ENCODE data around the gene KIAA1614. TPM values are rescaled to one million over a fixed set of nuclear protein-coding genes. Genes with fewer than 3 reads are reported as not detected.

The KIAA1614 gene
- polyA plus RNA-seq, 1 of the 3 experiments (the other 2 are of a cell fraction): 1.1 TPM

- Histone ChIP-seq H3K4me1 (ENCODE audit: control insufficient read depth in 1 of 2, insufficient read depth in 2 of 2, low read depth in 1 of 2, low read length in 1 of 2) (peaks cover 12 to 39% of the 10 kb centered on the region in 2 experiments; a peak in 3 of 4 replicates), H3K36me3 (replicated peaks in 1 of 2; ENCODE audit: control insufficient read depth in 1 of 2, insufficient read depth in 2 of 2, low read length in 1 of 2) (no peaks in the 10 kb centered on the region), H3K4me2 (no peak overlapping the region), H3K79me2 (ENCODE audit: insufficient read depth) (no peaks in the 10 kb centered on the region), H4K20me1 (ENCODE audit: insufficient read depth) (no peaks in the 10 kb centered on the region), H3K27me3 (ENCODE audit: insufficient read depth) (no peaks in the 10 kb centered on the region), H3F3A (replicated peaks; ENCODE audit: insufficient read depth) (no peaks in the 10 kb centered on the region), H3K27ac (ENCODE audit: low read depth in 2 of 2, low read length in 1 of 2) (no peak overlapping the region), H3K9ac (no peak overlapping the region), H3K9me3 (no peaks in the 10 kb centered on the region), H3K4me3 (ENCODE audit: low read depth in 2 of 2, low read length in 1 of 2) (no peak overlapping the region), H3K9me2 (no peaks in the 10 kb centered on the region), H2AFZ (ENCODE audit: low read depth) (no peak overlapping the region)
- no peak for DNase-seq
- no peak for TF ChIP-seq JUND (IDR thresholded peaks at IDR 0.05)
- TF ChIP-seq SIN3A (IDR thresholded peaks at IDR 0.05; ENCODE audit: borderline replicate concordance, low read depth, low read length): no peak
- TF ChIP-seq, protein P1, sequence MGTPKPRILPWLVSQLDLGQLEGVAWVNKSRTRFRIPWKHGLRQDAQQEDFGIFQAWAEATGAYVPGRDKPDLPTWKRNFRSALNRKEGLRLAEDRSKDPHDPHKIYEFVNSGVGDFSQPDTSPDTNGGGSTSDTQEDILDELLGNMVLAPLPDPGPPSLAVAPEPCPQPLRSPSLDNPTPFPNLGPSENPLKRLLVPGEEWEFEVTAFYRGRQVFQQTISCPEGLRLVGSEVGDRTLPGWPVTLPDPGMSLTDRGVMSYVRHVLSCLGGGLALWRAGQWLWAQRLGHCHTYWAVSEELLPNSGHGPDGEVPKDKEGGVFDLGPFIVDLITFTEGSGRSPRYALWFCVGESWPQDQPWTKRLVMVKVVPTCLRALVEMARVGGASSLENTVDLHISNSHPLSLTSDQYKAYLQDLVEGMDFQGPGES (IDR thresholded peaks at IDR 0.05; ENCODE audit: low read depth, low read length): no peak
- TF ChIP-seq RCOR1 (IDR thresholded peaks at IDR 0.05; ENCODE audit: low read length): no peak
- TF ChIP-seq ELF1 (IDR thresholded peaks at IDR 0.05): no peak
- ChIA-PET CTCF (interaction anchor here (1.6 to 1.9 kb wide), 2 partner anchors 40 to 220 kb away, joined by 11 read pairs; no protein-coding TSS in a partner anchor), POLR2A (no interaction called here)
- WGBS (ENCODE audit: low lambda C conversion rate): 93% methylated on average over 8 of the region's 21 CpGs
Observed at GRCh38 chr1:180921891-180922630, 9.4 kb downstream of the KIAA1614 start.

GRCh38 chr1:180922631-180923015 is 9.9 kb downstream of the KIAA1614 start:
- Histone ChIP-seq H3K27me3 (ENCODE audit: insufficient read depth) (no peaks in the 10 kb centered on the region), H3K4me2 (no peak overlapping the region), H3K4me3 (ENCODE audit: low read depth in 2 of 2, low read length in 1 of 2) (no peak overlapping the region), H3K36me3 (replicated peaks in 1 of 2; ENCODE audit: control insufficient read depth in 1 of 2, insufficient read depth in 2 of 2, low read length in 1 of 2) (no peaks in the 10 kb centered on the region), H2AFZ (ENCODE audit: low read depth) (no peak overlapping the region), H3K9me2 (no peaks in the 10 kb centered on the region), H4K20me1 (ENCODE audit: insufficient read depth) (no peaks in the 10 kb centered on the region), H3K27ac (ENCODE audit: low read depth in 2 of 2, low read length in 1 of 2) (no peak overlapping the region), H3K9ac (no peak overlapping the region), H3K4me1 (ENCODE audit: control insufficient read depth in 1 of 2, insufficient read depth in 2 of 2, low read depth in 1 of 2, low read length in 1 of 2) (peaks cover 13 to 44% of the 10 kb centered on the region in 2 experiments; a peak in 3 of 4 replicates), H3F3A (replicated peaks; ENCODE audit: insufficient read depth) (no peaks in the 10 kb centered on the region), H3K9me3 (no peaks in the 10 kb centered on the region), H3K79me2 (ENCODE audit: insufficient read depth) (no peaks in the 10 kb centered on the region)
- ChIA-PET CTCF (interaction anchor here (1.6 to 1.9 kb wide), 2 partner anchors 41 to 220 kb away, joined by 11 read pairs; no protein-coding TSS in a partner anchor), POLR2A (no interaction called here)
- 94% methylated on average over 7 of the region's 8 CpGs for WGBS (ENCODE audit: low lambda C conversion rate)
- no peak for DNase-seq
- TF ChIP-seq FOXM1 (IDR thresholded peaks at IDR 0.05; ENCODE audit: low read depth) (no peak), RFX5 (IDR thresholded peaks at IDR 0.05; ENCODE audit: low read length) (no peak), PBX3 (IDR thresholded peaks at IDR 0.05) (no peak), USF1 (IDR thresholded peaks at IDR 0.05; ENCODE audit: borderline replicate concordance, low read depth) (no peak), RCOR1 (IDR thresholded peaks at IDR 0.05; ENCODE audit: low read length) (no peak), POLR2AphosphoS5 (IDR thresholded peaks at IDR 0.05; ENCODE audit: low read depth, low read length) (no peak), CTCF (IDR thresholded peaks at IDR 0.05) (no peak), EZH2phosphoT487 (IDR thresholded peaks at IDR 0.05; ENCODE audit: borderline replicate concordance, low read depth) (no peak), RXRA (IDR thresholded peaks at IDR 0.05; ENCODE audit: borderline replicate concordance, low read depth) (no peak), NRF1 (IDR thresholded peaks at IDR 0.05; ENCODE audit: low read depth, low read length) (no peak), MXI1 (IDR thresholded peaks at IDR 0.05; ENCODE audit: low read depth, low read length) (no peak), CHD2 (IDR thresholded peaks at IDR 0.05; ENCODE audit: low read length, partially characterized antibody) (no peak), FOSL2 (IDR thresholded peaks at IDR 0.05; ENCODE audit: borderline replicate concordance, low read depth) (no peak), TEAD4 (IDR thresholded peaks at IDR 0.05; ENCODE audit: borderline replicate concordance, insufficient read depth) (no peak), GABPA (IDR thresholded peaks at IDR 0.05; ENCODE audit: low read depth) (no peak), GATA2 (CRISPR knock-in tag; IDR thresholded peaks at IDR 0.05) (no peak)
- TF ChIP-seq, protein P2, sequence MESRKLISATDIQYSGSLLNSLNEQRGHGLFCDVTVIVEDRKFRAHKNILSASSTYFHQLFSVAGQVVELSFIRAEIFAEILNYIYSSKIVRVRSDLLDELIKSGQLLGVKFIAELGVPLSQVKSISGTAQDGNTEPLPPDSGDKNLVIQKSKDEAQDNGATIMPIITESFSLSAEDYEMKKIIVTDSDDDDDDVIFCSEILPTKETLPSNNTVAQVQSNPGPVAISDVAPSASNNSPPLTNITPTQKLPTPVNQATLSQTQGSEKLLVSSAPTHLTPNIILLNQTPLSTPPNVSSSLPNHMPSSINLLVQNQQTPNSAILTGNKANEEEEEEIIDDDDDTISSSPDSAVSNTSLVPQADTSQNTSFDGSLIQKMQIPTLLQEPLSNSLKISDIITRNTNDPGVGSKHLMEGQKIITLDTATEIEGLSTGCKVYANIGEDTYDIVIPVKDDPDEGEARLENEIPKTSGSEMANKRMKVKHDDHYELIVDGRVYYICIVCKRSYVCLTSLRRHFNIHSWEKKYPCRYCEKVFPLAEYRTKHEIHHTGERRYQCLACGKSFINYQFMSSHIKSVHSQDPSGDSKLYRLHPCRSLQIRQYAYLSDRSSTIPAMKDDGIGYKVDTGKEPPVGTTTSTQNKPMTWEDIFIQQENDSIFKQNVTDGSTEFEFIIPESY (IDR thresholded peaks at IDR 0.05; ENCODE audit: borderline replicate concordance, low read depth): no peak
